Astrocyte (in vitro differentiated cells and primary cell): Measurements from ENCODE around the gene NR1H2. TPM values are rescaled to one million over a fixed set of nuclear protein-coding genes. Genes with fewer than 3 reads are reported as not detected.

Experiments
- DNase-seq: peaks from one replicate; pipeline ENCODE4 v3.0.0-alpha.2; 2010; ENCODE audit warnings: low read depth
- FAIRE-seq: peaks from 2 replicates; lab custom pipeline; 2011; peaks lifted over from hg19 to GRCh38; lab: Jason Lieb, UNC
- H2AFZ ChIP-seq: 2 replicates; pipeline ENCODE4 v1.6.0; 2012; ENCODE audit warnings: low read depth, low read length, inconsistent platforms
- H3K27ac ChIP-seq: 2 replicates; pipeline ENCODE4 v1.5.1; 2011; ENCODE audit warnings: low read depth, low read length, inconsistent platforms
- H3K27me3 ChIP-seq: 2 replicates; pipeline ENCODE4 v1.6.0; 2011; ENCODE audit warnings: low read length, inconsistent platforms; ENCODE audit not compliant: insufficient read depth
- H3K36me3 ChIP-seq: 2 replicates; pipeline ENCODE4 v1.5.1; 2011; ENCODE audit warnings: low read length, inconsistent platforms; ENCODE audit not compliant: insufficient read depth
- H3K4me1 ChIP-seq: 2 replicates; pipeline ENCODE4 v1.5.1; 2011; ENCODE audit warnings: low read length, inconsistent platforms; ENCODE audit not compliant: insufficient read depth
- H3K4me2 ChIP-seq: 2 replicates; pipeline ENCODE4 v1.6.0; 2012; ENCODE audit warnings: low read length, inconsistent platforms
- H3K4me3 ChIP-seq: 2 replicates; pipeline ENCODE4 v1.5.1; 2011; ENCODE audit warnings: low read depth, mild to moderate bottlenecking, low read length, inconsistent platforms; ENCODE audit not compliant: insufficient read depth
- H3K79me2 ChIP-seq: 2 replicates; pipeline ENCODE4 v1.6.0; 2012; ENCODE audit warnings: mild to moderate bottlenecking, low read length, inconsistent platforms; ENCODE audit not compliant: insufficient read depth
- H3K9ac ChIP-seq: 2 replicates; pipeline ENCODE4 v1.6.0; 2012; ENCODE audit warnings: mild to moderate bottlenecking, low read length, inconsistent platforms
- H3K9me3 ChIP-seq: 2 replicates; pipeline ENCODE4 v1.5.1; 2012; ENCODE audit warnings: low read depth, mild to moderate bottlenecking, low read length, inconsistent platforms; ENCODE audit not compliant: insufficient read depth
- H4K20me1 ChIP-seq: 2 replicates; pipeline ENCODE4 v1.6.0; 2012; ENCODE audit warnings: low read length, inconsistent platforms; ENCODE audit not compliant: insufficient read depth
- H3K27ac Mint-ChIP-seq: one replicate; pipeline ENCODE4 v1.8.0; 2021; ENCODE audit warnings: mild to moderate bottlenecking, mixed read lengths; ENCODE audit not compliant: unreplicated experiment
- H3K27me3 Mint-ChIP-seq: one replicate; pipeline ENCODE4 v1.8.0; 2021; ENCODE audit warnings: low read depth, mixed read lengths; ENCODE audit not compliant: unreplicated experiment
- H3K36me3 Mint-ChIP-seq: one replicate; pipeline ENCODE4 v1.8.0; 2021; ENCODE audit warnings: low read depth, mixed read lengths; ENCODE audit not compliant: unreplicated experiment
- H3K4me1 Mint-ChIP-seq: one replicate; pipeline ENCODE4 v1.8.0; 2021; ENCODE audit warnings: low read depth, mixed read lengths; ENCODE audit not compliant: unreplicated experiment
- H3K4me3 Mint-ChIP-seq: one replicate; pipeline ENCODE4 v1.8.0; 2021; ENCODE audit warnings: mild to moderate bottlenecking, moderate library complexity, mixed read lengths; ENCODE audit not compliant: unreplicated experiment
- H3K9me3 Mint-ChIP-seq: one replicate; pipeline ENCODE4 v1.8.0; 2021; ENCODE audit warnings: mild to moderate bottlenecking, mixed read lengths; ENCODE audit not compliant: unreplicated experiment
- EZH2 ChIP-seq: IDR thresholded peaks from 2 replicates; pipeline ENCODE4 v1.6.1; 2012; ENCODE audit warnings: mild to moderate bottlenecking, low read length, inconsistent platforms; ENCODE audit not compliant: insufficient read depth
- total RNA-seq: library from RNA; stranded (reverse); gene quantifications from 2 replicates; pipeline ENCODE4 v1.2.1, GENCODE V29; 2021
- TF ChIP-seq, protein P1 (sequence below): IDR thresholded peaks from 2 replicates; pipeline ENCODE4 v1.5.1; 2011; ENCODE audit warnings: low read depth, mild to moderate bottlenecking, inconsistent platforms, low read length, moderate library complexity; ENCODE audit not compliant: insufficient read depth

NR1H2 gene
- total RNA-seq, 1 donor from 2014 or later = 33.4 TPM

DNA sequence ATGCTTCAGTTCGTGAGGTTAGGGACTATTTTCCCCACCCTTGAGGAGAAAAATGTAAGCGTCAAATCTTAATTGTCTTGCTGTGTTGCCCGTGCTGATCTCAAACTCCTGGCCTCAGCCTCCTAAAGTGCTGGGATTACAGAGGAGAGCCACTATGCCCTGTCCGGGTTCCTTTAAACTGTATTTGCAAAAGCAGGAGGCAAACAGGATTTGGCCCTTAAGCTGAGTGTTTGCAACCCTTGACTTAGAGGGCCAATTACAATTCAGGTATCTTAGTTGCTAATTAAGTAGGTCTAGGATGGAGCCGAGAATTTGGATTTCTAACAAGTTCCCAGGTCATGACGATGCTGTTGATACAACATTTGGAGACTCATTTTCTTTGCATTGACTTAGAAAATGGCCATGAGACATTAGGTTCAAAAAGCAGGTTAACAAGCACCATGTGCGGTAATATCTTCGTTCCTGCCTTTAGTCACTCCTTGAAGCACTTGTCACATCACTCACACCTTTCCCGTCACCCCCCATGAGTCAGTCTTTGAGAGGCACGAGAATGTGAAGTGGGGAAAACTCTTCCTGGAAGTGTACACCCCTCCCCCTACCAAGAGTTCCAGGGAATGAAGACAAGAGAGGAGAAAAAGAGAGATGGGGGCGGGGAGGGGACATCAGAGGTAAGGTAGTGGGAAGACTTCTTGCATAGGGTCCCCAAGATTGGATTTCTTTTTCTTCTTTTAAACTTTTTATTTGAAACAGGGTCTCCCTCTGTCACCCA, 13.4 kb upstream of the NR1H2 start:
- H3K79me2 ChIP-seq = no peaks in the 10 kb centered on the region
- no peak overlapping the region for H3K27ac ChIP-seq
- no peaks in the 10 kb centered on the region for H3K9me3 ChIP-seq
- H3K9ac ChIP-seq = no peak overlapping the region
- no peaks in the 10 kb centered on the region for H3K4me1 Mint-ChIP-seq
- H3K27ac Mint-ChIP-seq = no peak overlapping the region
- H3K36me3 Mint-ChIP-seq = peaks cover 3% of the 10 kb centered on the region
- no peak for DNase-seq
- peaks cover 12% of the 10 kb centered on the region for H3K27me3 Mint-ChIP-seq
- no peaks in the 10 kb centered on the region for H3K36me3 ChIP-seq
- H3K27me3 ChIP-seq = no peaks in the 10 kb centered on the region
- H3K4me3 ChIP-seq = no peak overlapping the region
- no peaks in the 10 kb centered on the region for H3K4me1 ChIP-seq
- TF ChIP-seq, protein P1, sequence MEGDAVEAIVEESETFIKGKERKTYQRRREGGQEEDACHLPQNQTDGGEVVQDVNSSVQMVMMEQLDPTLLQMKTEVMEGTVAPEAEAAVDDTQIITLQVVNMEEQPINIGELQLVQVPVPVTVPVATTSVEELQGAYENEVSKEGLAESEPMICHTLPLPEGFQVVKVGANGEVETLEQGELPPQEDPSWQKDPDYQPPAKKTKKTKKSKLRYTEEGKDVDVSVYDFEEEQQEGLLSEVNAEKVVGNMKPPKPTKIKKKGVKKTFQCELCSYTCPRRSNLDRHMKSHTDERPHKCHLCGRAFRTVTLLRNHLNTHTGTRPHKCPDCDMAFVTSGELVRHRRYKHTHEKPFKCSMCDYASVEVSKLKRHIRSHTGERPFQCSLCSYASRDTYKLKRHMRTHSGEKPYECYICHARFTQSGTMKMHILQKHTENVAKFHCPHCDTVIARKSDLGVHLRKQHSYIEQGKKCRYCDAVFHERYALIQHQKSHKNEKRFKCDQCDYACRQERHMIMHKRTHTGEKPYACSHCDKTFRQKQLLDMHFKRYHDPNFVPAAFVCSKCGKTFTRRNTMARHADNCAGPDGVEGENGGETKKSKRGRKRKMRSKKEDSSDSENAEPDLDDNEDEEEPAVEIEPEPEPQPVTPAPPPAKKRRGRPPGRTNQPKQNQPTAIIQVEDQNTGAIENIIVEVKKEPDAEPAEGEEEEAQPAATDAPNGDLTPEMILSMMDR = no peak
- no peak for TF ChIP-seq EZH2
- no peak for FAIRE-seq
- no peaks in the 10 kb centered on the region for H4K20me1 ChIP-seq
- peaks cover 13% of the 10 kb centered on the region for H3K9me3 Mint-ChIP-seq
- H3K4me3 Mint-ChIP-seq = no peak overlapping the region
- H2AFZ ChIP-seq = no peak overlapping the region
- H3K4me2 ChIP-seq = no peak overlapping the region

DNA sequence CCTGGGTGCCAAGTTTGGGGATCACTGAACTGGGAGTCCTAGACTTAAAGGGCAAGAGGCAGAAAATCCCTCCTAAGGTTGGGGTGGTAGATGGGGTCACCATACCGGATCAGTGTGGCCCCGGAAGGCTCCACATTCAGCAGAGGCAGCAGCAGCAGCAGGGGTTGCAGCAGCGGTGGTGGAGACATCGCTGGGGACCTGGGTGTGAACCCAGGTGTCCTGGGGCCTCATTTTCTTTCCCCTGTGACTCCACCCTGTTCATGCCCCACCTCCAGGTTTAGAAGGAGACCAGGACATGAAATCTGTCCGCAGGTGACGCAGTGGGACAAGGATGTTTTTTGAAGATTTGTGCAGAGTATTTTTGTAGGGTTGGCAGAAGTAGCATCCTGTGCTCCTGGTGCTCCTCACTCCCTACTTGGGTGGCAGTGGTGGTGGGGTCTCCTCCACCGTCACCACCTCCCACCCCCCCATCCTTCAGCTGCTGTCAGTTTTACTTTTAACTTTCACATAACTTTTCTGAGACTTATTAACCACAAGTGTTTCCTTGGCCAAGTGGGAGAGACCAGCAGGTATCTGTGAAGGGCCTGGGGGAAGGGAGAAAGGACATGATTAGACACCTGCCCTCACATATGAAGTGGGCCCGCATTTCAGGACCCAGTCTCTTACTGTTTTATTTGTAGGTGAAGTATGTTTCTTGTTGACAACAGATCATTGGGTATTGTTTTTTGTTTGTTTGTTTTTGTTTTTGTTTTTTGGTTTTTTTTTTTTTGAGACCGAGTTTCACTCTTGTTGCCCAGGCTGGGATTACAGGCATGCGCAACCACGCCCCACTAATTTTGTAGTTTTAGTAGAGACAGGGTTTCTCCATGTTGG, 10.6 kb upstream of the NR1H2 start, which contains the start of gene NAPSA:
Gene NAPSA, minus strand, starts transcription at position 206 of the 873 bp plus-strand sequence. Its CDS starts 18 bp downstream, at position 188.
- H3K27me3 Mint-ChIP-seq = peaks cover 12% of the 10 kb centered on the region
- no peak within 1 kb of the TSS for H3K27ac Mint-ChIP-seq
- Histone ChIP-seq H2AFZ (no peak within 1 kb of the TSS), H3K27me3 (no peaks in the 10 kb centered on the region), H3K4me1 (no peaks in the 10 kb centered on the region), H4K20me1 (no peaks in the 10 kb centered on the region), H3K79me2 (no peaks in the 10 kb centered on the region), H3K27ac (no peak within 1 kb of the TSS), H3K36me3 (no peaks in the 10 kb centered on the region), H3K4me2 (no peak within 1 kb of the TSS), H3K9me3 (no peaks in the 10 kb centered on the region), H3K4me3 (no peak within 1 kb of the TSS), H3K9ac (no peak within 1 kb of the TSS)
- TF ChIP-seq, protein P1 = no peak
- no peak for TF ChIP-seq EZH2
- H3K9me3 Mint-ChIP-seq = peaks cover 7% of the 10 kb centered on the region
- no peak within 1 kb of the TSS for H3K4me3 Mint-ChIP-seq
- FAIRE-seq (no peak), DNase-seq (no peak)
- H3K36me3 Mint-ChIP-seq = peaks cover 1% of the 10 kb centered on the region
- H3K4me1 Mint-ChIP-seq = no peaks in the 10 kb centered on the region
